Mesenchymal stem cell (in vitro differentiated cells and primary cell): ENCODE results near the gene GADD45G.

Experiments used
- DNase-seq: peaks from one replicate; pipeline ENCODE4 v3.0.0-alpha.2; 2013
- H2AFZ ChIP-seq: one replicate; pipeline ENCODE4 v1.6.1; 2013; ENCODE audit warnings: low read depth, mild to moderate bottlenecking, control low read depth, inconsistent platforms, low read length, moderate library complexity
- H2AK5ac ChIP-seq: 2 replicates; pipeline ENCODE4 v1.6.1; 2013; ENCODE audit warnings: low read length, moderate library complexity, mild to moderate bottlenecking, inconsistent platforms; ENCODE audit not compliant: severe bottlenecking
- H2BK120ac ChIP-seq: one replicate; pipeline ENCODE4 v1.6.1; 2013; ENCODE audit warnings: low read depth, mild to moderate bottlenecking, inconsistent platforms, low read length, moderate library complexity
- H2BK12ac ChIP-seq, 2 experiments: one replicate each; pipeline ENCODE4 v1.6.1; 2013; ENCODE audit warnings: inconsistent platforms in 2 of 2, low read length in 2 of 2, mild to moderate bottlenecking in 2 of 2, moderate library complexity in 2 of 2, control low read depth in 1 of 2
- H2BK15ac ChIP-seq: one replicate; pipeline ENCODE4 v1.6.1; 2013; ENCODE audit warnings: mild to moderate bottlenecking, low read depth, inconsistent platforms; ENCODE audit not compliant: poor library complexity, severe bottlenecking
- H2BK5ac ChIP-seq: 2 replicates; pipeline ENCODE4 v1.6.1; 2013; ENCODE audit warnings: low read depth, mild to moderate bottlenecking, low read length, control low read depth, inconsistent platforms; ENCODE audit not compliant: poor library complexity, severe bottlenecking
- H3K14ac ChIP-seq, 2 experiments: one replicate each; pipeline ENCODE4 v1.6.1; 2013; ENCODE audit warnings: inconsistent platforms in 2 of 2, low read length in 2 of 2, control low read depth in 1 of 2, mild to moderate bottlenecking in 1 of 2, moderate library complexity in 1 of 2
- H3K18ac ChIP-seq, 2 experiments: one replicate each; pipeline ENCODE4 v1.6.1; 2013; ENCODE audit warnings: inconsistent platforms in 2 of 2, low read length in 2 of 2, control low read depth in 1 of 2, low read depth in 1 of 2, mild to moderate bottlenecking in 1 of 2
- H3K23ac ChIP-seq, 2 experiments: one replicate each; pipeline ENCODE4 v1.6.1; 2013; ENCODE audit warnings: inconsistent platforms in 2 of 2, low read length in 2 of 2, mild to moderate bottlenecking in 2 of 2, moderate library complexity in 2 of 2, control low read depth in 1 of 2
- H3K27ac ChIP-seq: 2 replicates; pipeline ENCODE4 v1.5.1; 2013; ENCODE audit warnings: mild to moderate bottlenecking, moderate library complexity, low read length, control low read depth, inconsistent platforms; ENCODE audit not compliant: poor library complexity, severe bottlenecking
- H3K27me3 ChIP-seq, 2 experiments: 2 replicates each; pipeline versions ENCODE4 v1.6.1 to v1.7.0; 2013; ENCODE audit warnings: low read length in 2 of 2, mild to moderate bottlenecking in 2 of 2, moderate library complexity in 2 of 2, control low read depth in 1 of 2, inconsistent platforms in 1 of 2; ENCODE audit not compliant: control insufficient read depth in 1 of 2, insufficient read depth in 1 of 2
- H3K36me3 ChIP-seq, 2 experiments: 2 replicates each; pipeline versions ENCODE4 v1.6.1 to v1.7.0; 2013; ENCODE audit warnings: low read length in 2 of 2, control low read depth in 1 of 2, inconsistent platforms in 1 of 2, low read depth in 1 of 2, mild to moderate bottlenecking in 1 of 2; ENCODE audit not compliant: insufficient read depth in 2 of 2, control insufficient read depth in 1 of 2
- H3K4ac ChIP-seq, 2 experiments: one replicate each; pipeline ENCODE4 v1.6.1; 2013; ENCODE audit warnings: inconsistent platforms in 2 of 2, low read length in 2 of 2, mild to moderate bottlenecking in 2 of 2, moderate library complexity in 2 of 2, control low read depth in 1 of 2, low read depth in 1 of 2
- H3K4me1 ChIP-seq: 2 replicates; pipeline ENCODE4 v1.6.1; 2013; ENCODE audit warnings: low read depth, low read length, control low read depth; ENCODE audit not compliant: control insufficient read depth, insufficient read depth
- H3K4me2 ChIP-seq: 2 replicates; pipeline ENCODE4 v1.6.1; 2013; ENCODE audit warnings: low read length, mild to moderate bottlenecking, inconsistent platforms; ENCODE audit not compliant: poor library complexity, severe bottlenecking
- H3K4me3 ChIP-seq, 2 experiments: 2 replicates each; pipeline versions ENCODE4 v1.5.1 to v1.7.0; 2013; ENCODE audit warnings: low read length in 2 of 2, mild to moderate bottlenecking in 2 of 2, control low read depth in 1 of 2, low read depth in 1 of 2; ENCODE audit not compliant: insufficient read depth in 1 of 2
- H3K79me1 ChIP-seq: replicated peaks from 2 replicates; pipeline ENCODE4 v1.6.1; 2013; ENCODE audit warnings: mild to moderate bottlenecking, control low read depth, low read length, inconsistent platforms; ENCODE audit not compliant: poor library complexity, severe bottlenecking
- H3K9ac ChIP-seq: 2 replicates; pipeline ENCODE4 v1.7.0; 2013; ENCODE audit warnings: mild to moderate bottlenecking, low read length, moderate library complexity
- H3K9me3 ChIP-seq: 2 replicates; pipeline ENCODE4 v1.7.0; 2013; ENCODE audit warnings: mild to moderate bottlenecking, low read length; ENCODE audit not compliant: control insufficient read depth
- H4K8ac ChIP-seq: one replicate; pipeline ENCODE4 v1.6.1; 2013; ENCODE audit warnings: inconsistent platforms, mild to moderate bottlenecking, low read length, moderate library complexity
- H4K91ac ChIP-seq: one replicate; pipeline ENCODE4 v1.6.1; 2013; ENCODE audit warnings: mild to moderate bottlenecking, low read length, inconsistent platforms
- WGBS: methylation state at CpG from one replicate; pipeline ENCODE4 v1.1.7; 2013; ENCODE audit warnings: mixed read lengths; 5-methylcytosine and 5-hydroxymethylcytosine counted together

The GADD45G gene

DNA sequence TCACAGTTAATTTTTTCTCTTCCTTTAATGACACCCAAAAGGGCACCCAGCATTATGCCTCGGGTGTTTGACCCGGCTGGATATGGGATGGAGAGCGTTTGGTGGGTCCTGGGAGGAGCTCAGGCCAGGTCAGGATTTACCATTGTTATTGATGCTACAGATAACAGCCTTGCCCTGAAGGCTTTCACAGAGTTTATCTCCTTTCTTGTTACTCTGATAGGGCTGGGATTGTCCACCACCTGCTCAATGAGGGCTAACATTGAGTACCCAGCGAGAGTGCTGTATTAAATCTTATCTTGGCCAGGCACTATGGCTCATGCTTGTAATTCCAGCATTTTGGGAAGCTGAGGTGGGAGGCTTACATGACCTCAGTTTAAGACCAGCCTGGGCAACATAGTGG, 37.2 kb downstream of the GADD45G start:
- Histone ChIP-seq H3K9ac (no peak overlapping the region), H2BK120ac (no peak overlapping the region), H3K23ac (no peak overlapping the region), H3K36me3 (no peaks in the 10 kb centered on the region), H3K4me1 (peaks cover 4% of the 10 kb centered on the region), H3K4ac (no peak overlapping the region), H2AK5ac (no peak overlapping the region), H4K8ac (no peak overlapping the region), H3K79me1 (no peaks in the 10 kb centered on the region), H2BK5ac (no peak overlapping the region), H3K4me3 (no peak overlapping the region), H2BK15ac (no peak overlapping the region), H3K27me3 (peaks cover 43 to 52% of the 10 kb centered on the region in 2 experiments), H2BK12ac (no peak overlapping the region), H2AFZ (no peak overlapping the region), H3K14ac (no peak overlapping the region), H3K18ac (no peak overlapping the region), H3K4me2 (no peak overlapping the region), H3K27ac (no peak overlapping the region), H3K9me3 (peaks cover 4% of the 10 kb centered on the region), H4K91ac (no peak overlapping the region)
- 95% methylated on average over 4 of the region's 4 CpGs for WGBS
- DNase-seq, result no peak

GRCh38 chr9:89642789-89643188, 38.0 kb downstream of the GADD45G start:
- no peak overlapping the region for H3K23ac ChIP-seq
- no peak overlapping the region for H2BK15ac ChIP-seq
- H3K4me3 ChIP-seq, result no peak overlapping the region
- H3K79me1 ChIP-seq, result no peaks in the 10 kb centered on the region
- H4K8ac ChIP-seq, result no peak overlapping the region
- H3K4me1 ChIP-seq, result peaks cover 4% of the 10 kb centered on the region
- no peak overlapping the region for H3K14ac ChIP-seq
- H3K27me3 ChIP-seq, result peaks cover 51 to 56% of the 10 kb centered on the region in 2 experiments
- no peak overlapping the region for H3K4me2 ChIP-seq
- no peak overlapping the region for H3K4ac ChIP-seq
- H2AFZ ChIP-seq, result no peak overlapping the region
- DNase-seq, result no peak
- no peak overlapping the region for H3K27ac ChIP-seq
- no peak overlapping the region for H2BK12ac ChIP-seq
- H3K9me3 ChIP-seq, result peaks cover 4% of the 10 kb centered on the region
- H2BK120ac ChIP-seq, result no peak overlapping the region
- H3K36me3 ChIP-seq, result no peaks in the 10 kb centered on the region
- H3K18ac ChIP-seq, result no peak overlapping the region
- H4K91ac ChIP-seq, result no peak overlapping the region
- no peak overlapping the region for H2BK5ac ChIP-seq
- WGBS, result 74% methylated on average over 6 of the region's 6 CpGs
- H3K9ac ChIP-seq, result no peak overlapping the region
- H2AK5ac ChIP-seq, result no peak overlapping the region

- Histone ChIP-seq H2BK120ac (no peak overlapping the region), H3K27me3 (peaks cover 63% of the 10 kb centered on the region in 2 experiments), H3K9ac (no peak overlapping the region), H2AFZ (no peak overlapping the region), H3K23ac (no peak overlapping the region), H3K4me3 (no peak overlapping the region), H3K27ac (no peak overlapping the region), H3K18ac (no peak overlapping the region), H3K4me2 (no peak overlapping the region), H2BK12ac (no peak overlapping the region), H3K14ac (no peak overlapping the region), H4K8ac (no peak overlapping the region), H3K36me3 (no peaks in the 10 kb centered on the region), H3K9me3 (peaks cover 4% of the 10 kb centered on the region), H3K4me1 (peaks cover 1% of the 10 kb centered on the region), H3K79me1 (no peaks in the 10 kb centered on the region), H2BK5ac (no peak overlapping the region), H2BK15ac (no peak overlapping the region), H3K4ac (no peak overlapping the region), H4K91ac (no peak overlapping the region), H2AK5ac (no peak overlapping the region)
- no peak for DNase-seq
- WGBS, result 99% methylated on average over 6 of the region's 8 CpGs
Measured at GRCh38 chr9:89646189-89646939, 41.6 kb downstream of the GADD45G start.

DNA sequence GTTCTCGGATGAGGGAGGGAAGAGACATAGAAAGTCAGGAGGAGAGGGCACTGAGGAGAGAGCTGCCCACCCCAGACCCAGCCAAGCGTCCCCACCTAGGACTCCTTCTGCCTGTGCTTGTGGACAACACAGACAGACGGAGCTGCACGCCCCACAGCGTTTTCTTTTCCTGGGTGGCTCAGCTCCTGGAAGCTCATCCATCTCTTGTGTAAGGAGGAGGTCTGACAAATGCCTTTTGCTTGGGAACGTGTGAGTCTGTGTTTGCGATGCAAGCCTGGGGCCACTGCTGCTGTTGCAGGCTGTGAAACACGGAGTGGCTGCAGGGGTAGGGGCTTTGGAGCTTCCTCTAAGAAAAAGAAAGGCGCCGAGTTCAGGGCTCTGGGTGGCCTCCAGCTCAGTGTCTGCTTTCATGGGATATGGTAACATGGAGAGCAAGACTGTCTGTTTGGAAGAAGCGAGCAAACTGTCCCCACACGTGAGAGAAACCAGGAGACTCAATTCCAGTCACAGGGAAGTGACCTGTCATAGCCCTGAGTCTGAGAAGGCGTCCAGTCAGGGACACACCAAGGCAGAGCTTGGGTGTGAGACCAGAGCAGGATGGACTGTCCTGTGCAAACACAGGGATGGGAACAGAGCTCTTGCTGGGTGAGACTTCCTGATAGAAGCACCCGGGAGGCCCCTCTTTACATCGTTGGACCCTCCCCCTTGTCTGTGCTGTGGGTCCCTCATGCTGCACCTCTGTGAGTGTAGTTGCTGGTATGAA, 42.7 kb downstream of the GADD45G start:
- Histone ChIP-seq H3K27ac (no peak overlapping the region), H2AK5ac (no peak overlapping the region), H2BK5ac (no peak overlapping the region), H2BK12ac (no peak overlapping the region), H3K9me3 (peaks cover 4% of the 10 kb centered on the region), H3K23ac (no peak overlapping the region), H4K91ac (no peak overlapping the region), H3K36me3 (no peaks in the 10 kb centered on the region), H3K27me3 (peaks cover 63 to 65% of the 10 kb centered on the region in 2 experiments), H3K18ac (no peak overlapping the region), H3K79me1 (no peaks in the 10 kb centered on the region), H3K4me2 (no peak overlapping the region), H2AFZ (no peak overlapping the region), H2BK120ac (no peak overlapping the region), H3K4me1 (peaks cover 1% of the 10 kb centered on the region), H3K4me3 (no peak overlapping the region), H3K14ac (no peak overlapping the region), H3K9ac (no peak overlapping the region), H4K8ac (no peak overlapping the region), H2BK15ac (no peak overlapping the region), H3K4ac (no peak overlapping the region)
- 73% methylated on average over 15 of the region's 15 CpGs for WGBS
- no peak for DNase-seq
